HepG2 (cell line): ENCODE data around the gene DPT. TPM values are rescaled to one million over a fixed set of nuclear protein-coding genes. Genes with fewer than 3 reads are reported as not detected.

Experiments used
- BHLHE40 ChIP-seq: IDR thresholded peaks from 2 replicates; pipeline ENCODE4 v1.6.1; 2011; ENCODE audit warnings: low read length, improper control_type of control experiment
- DNMT3B ChIP-seq: conservative IDR thresholded peaks from 2 replicates; pipeline ENCODE4 v1.6.1; 2016; ENCODE audit warnings: missing biosample characterization, control low read depth
- FOXK1 ChIP-seq: sonication (generic); formaldehyde crosslinking; IDR thresholded peaks from 2 replicates; pipeline ENCODE4 v1.4.0; 2020; ENCODE audit warnings: low read depth, missing genetic modification reagents, borderline replicate concordance
- GTF3A ChIP-seq: sonication (generic); formaldehyde crosslinking; conservative IDR thresholded peaks from 2 replicates; pipeline ENCODE4 v1.4.0; 2020; ENCODE audit warnings: mild to moderate bottlenecking, missing genetic modification reagents
- GZF1 ChIP-seq: sonication (generic); formaldehyde crosslinking; IDR thresholded peaks from 2 replicates; pipeline ENCODE4 v1.5.1; 2020; ENCODE audit warnings: mild to moderate bottlenecking, missing genetic modification reagents
- JARID2 ChIP-seq: sonication (generic); formaldehyde crosslinking; IDR thresholded peaks from 2 replicates; pipeline ENCODE4 v1.8.1; 2023; ENCODE audit warnings: missing genetic modification reagents, inconsistent platforms; ENCODE audit not compliant: insufficient replicate concordance
- JUNB ChIP-seq: sonication (generic); formaldehyde crosslinking; IDR thresholded peaks from 2 replicates; pipeline ENCODE4 v1.8.0; 2022; ENCODE audit warnings: missing genetic modification reagents, mild to moderate bottlenecking, borderline replicate concordance
- MTA1 ChIP-seq: sonication (generic); formaldehyde crosslinking; IDR thresholded peaks from 2 replicates; pipeline ENCODE4 v1.4.0; 2020; ENCODE audit warnings: missing genetic modification reagents, mild to moderate bottlenecking, borderline replicate concordance
- PTBP1 ChIP-seq: fragments of 200-400 bp; formaldehyde crosslinking; IDR thresholded peaks from 2 replicates; pipeline ENCODE4 v1.6.1; 2018; ENCODE audit warnings: low read length, low read depth; ENCODE audit not compliant: poor library complexity, severe bottlenecking
- RAD51 ChIP-seq: fragments of 450-650 bp; IDR thresholded peaks from 2 replicates; pipeline ENCODE4 v1.6.1; 2016; ENCODE audit warnings: borderline replicate concordance
- TBX2 ChIP-seq: sonication (generic); formaldehyde crosslinking; IDR thresholded peaks from 2 replicates; pipeline ENCODE4 v1.5.0; 2020; ENCODE audit warnings: missing genetic modification reagents, mild to moderate bottlenecking, borderline replicate concordance
- ZFY ChIP-seq: sonication (generic); formaldehyde crosslinking; IDR thresholded peaks from 2 replicates; pipeline ENCODE4 v1.4.0; 2020; ENCODE audit warnings: missing genetic modification reagents
- ZKSCAN1 ChIP-seq: fragments of 150-350 bp; IDR thresholded peaks from 2 replicates; pipeline ENCODE4 v1.6.1; 2014; ENCODE audit warnings: low read length
- ZKSCAN8 ChIP-seq: IDR thresholded peaks from 2 replicates; pipeline ENCODE4 v1.6.1; 2016; ENCODE audit warnings: borderline replicate concordance, missing genetic modification reagents, missing compliant biosample characterization
- ZNF230 ChIP-seq: sonication (generic); formaldehyde crosslinking; IDR thresholded peaks from 2 replicates; pipeline ENCODE4 v1.4.0; 2020; ENCODE audit warnings: mild to moderate bottlenecking, missing genetic modification reagents
- ZNF251 ChIP-seq: sonication (generic); formaldehyde crosslinking; IDR thresholded peaks from 2 replicates; pipeline ENCODE4 v1.9.0; 2021; ENCODE audit warnings: mild to moderate bottlenecking, missing genetic modification reagents
- ZNF431 ChIP-seq: sonication (generic); formaldehyde crosslinking; IDR thresholded peaks from 2 replicates; pipeline ENCODE4 v1.9.0; 2022; ENCODE audit warnings: missing genetic modification reagents, low read depth, mild to moderate bottlenecking, borderline replicate concordance
- ZNF567 ChIP-seq: sonication (generic); formaldehyde crosslinking; IDR thresholded peaks from 2 replicates; pipeline ENCODE4 v1.8.1; 2023; ENCODE audit warnings: mild to moderate bottlenecking, missing genetic modification reagents, borderline replicate concordance
- ZNF75D ChIP-seq: sonication (generic); formaldehyde crosslinking; IDR thresholded peaks from 2 replicates; pipeline ENCODE4 v1.8.1; 2023; ENCODE audit warnings: missing genetic modification reagents, mild to moderate bottlenecking, borderline replicate concordance
- ZNF878 ChIP-seq: sonication (generic); formaldehyde crosslinking; IDR thresholded peaks from 2 replicates; pipeline ENCODE4 v1.8.1; 2023; ENCODE audit warnings: mild to moderate bottlenecking, missing genetic modification reagents, moderate library complexity
- polyA plus RNA-seq, 8 experiments: library from polyadenylated mRNA; depleted of rRNA in 3 of 8; stranded (reverse) in 7 of 8; unstranded in 1 of 8; fragments of >200 nt; fragmentation: Illumina TruSeq in 4 of 8; extraction: Trizol in 4 of 8; gene quantifications; 2 replicates each; pipeline versions ENCODE4 v1.2.1 to v1.2.3, GENCODE V29; 2011 to 2016; ENCODE audit warnings: low read depth in 4 of 8, missing spikeins in 1 of 8, mixed read lengths in 1 of 8; ENCODE audit not compliant: insufficient read depth in 1 of 8
- total RNA-seq, 5 experiments: library from RNA; depleted of rRNA; stranded (reverse); fragments of >200 nt; fragmentation: Illumina TruSeq; extraction: Trizol; gene quantifications; 2 replicates each; pipeline ENCODE4 v1.2.3, GENCODE V29; 2016; ENCODE audit warnings: low read depth in 1 of 5
- TF ChIP-seq, protein P1 (sequence below): sonication (generic); formaldehyde crosslinking; IDR thresholded peaks from 2 replicates; pipeline ENCODE4 v1.4.0; 2020; ENCODE audit warnings: mild to moderate bottlenecking, low read depth, missing genetic modification reagents
- TF ChIP-seq, protein P2 (sequence below): sonication (generic); formaldehyde crosslinking; IDR thresholded peaks from 2 replicates; pipeline ENCODE4 v1.5.1; 2020; ENCODE audit warnings: missing genetic modification reagents, mild to moderate bottlenecking, borderline replicate concordance
- TF ChIP-seq, protein P3 (sequence below): sonication (generic); formaldehyde crosslinking; IDR thresholded peaks from 2 replicates; pipeline ENCODE4 v1.5.0; 2020; ENCODE audit warnings: mild to moderate bottlenecking, missing genetic modification reagents
- TF ChIP-seq, protein P4 (sequence below): conservative IDR thresholded peaks from 2 replicates; pipeline ENCODE4 v1.6.1; 2018; ENCODE audit warnings: missing genetic modification reagents

The DPT gene
- total and polyA plus RNA-seq, 2 of the 13 experiments (the other 11 are each of a cell fraction or from before 2014, with no cell fraction given), result 0.04 TPM; not detected in 1

DNA sequence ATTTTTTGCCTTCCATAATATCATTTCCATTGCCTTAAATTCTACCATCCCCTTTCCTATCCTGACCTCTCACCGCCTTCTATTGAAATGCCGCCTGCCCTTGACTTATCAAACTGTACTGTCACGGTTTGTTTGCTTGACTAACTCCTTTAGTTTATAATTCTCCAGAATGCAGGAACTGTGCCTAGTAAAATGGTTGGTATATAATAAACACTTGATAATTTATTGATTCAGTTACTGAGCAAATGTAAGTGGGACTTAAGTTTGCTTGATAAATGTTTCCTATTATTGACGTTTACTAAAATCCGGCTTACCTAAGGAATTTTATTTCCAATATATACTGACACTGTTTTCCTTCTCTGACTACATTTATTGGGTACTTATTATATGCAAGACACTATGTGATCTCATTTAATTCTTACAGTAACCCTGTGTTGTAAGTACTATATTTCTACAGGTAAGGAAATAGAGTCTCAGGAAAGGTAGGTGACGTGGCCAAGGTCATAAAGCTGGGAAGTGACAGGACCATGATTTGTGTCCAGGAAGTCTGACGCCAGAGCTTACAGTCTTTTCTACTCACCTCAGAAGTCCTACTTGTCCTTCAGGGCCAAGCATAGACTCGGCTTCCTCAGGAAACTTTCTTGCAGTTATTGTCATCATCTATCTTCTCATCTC is 35.7 kb downstream of the DPT start (continued):
- no peak for TF ChIP-seq ZNF878 (CRISPR knock-in tag)
- TF ChIP-seq GZF1 (CRISPR knock-in tag), result no peak
- TF ChIP-seq GTF3A, result no peak
- TF ChIP-seq RAD51, result no peak
- no peak for TF ChIP-seq TBX2 (CRISPR knock-in tag)
- TF ChIP-seq ZNF431 (CRISPR knock-in tag), result no peak
- no peak for TF ChIP-seq ZNF75D
- TF ChIP-seq PTBP1, result no peak
- no peak for TF ChIP-seq ZKSCAN1
- TF ChIP-seq, protein P1, sequence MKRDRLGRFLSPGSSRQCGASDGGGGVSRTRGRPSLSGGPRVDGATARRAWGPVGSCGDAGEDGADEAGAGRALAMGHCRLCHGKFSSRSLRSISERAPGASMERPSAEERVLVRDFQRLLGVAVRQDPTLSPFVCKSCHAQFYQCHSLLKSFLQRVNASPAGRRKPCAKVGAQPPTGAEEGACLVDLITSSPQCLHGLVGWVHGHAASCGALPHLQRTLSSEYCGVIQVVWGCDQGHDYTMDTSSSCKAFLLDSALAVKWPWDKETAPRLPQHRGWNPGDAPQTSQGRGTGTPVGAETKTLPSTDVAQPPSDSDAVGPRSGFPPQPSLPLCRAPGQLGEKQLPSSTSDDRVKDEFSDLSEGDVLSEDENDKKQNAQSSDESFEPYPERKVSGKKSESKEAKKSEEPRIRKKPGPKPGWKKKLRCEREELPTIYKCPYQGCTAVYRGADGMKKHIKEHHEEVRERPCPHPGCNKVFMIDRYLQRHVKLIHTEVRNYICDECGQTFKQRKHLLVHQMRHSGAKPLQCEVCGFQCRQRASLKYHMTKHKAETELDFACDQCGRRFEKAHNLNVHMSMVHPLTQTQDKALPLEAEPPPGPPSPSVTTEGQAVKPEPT (CRISPR knock-in tag), result no peak
- no peak for TF ChIP-seq DNMT3B (CRISPR knock-in tag)
- TF ChIP-seq, protein P2, sequence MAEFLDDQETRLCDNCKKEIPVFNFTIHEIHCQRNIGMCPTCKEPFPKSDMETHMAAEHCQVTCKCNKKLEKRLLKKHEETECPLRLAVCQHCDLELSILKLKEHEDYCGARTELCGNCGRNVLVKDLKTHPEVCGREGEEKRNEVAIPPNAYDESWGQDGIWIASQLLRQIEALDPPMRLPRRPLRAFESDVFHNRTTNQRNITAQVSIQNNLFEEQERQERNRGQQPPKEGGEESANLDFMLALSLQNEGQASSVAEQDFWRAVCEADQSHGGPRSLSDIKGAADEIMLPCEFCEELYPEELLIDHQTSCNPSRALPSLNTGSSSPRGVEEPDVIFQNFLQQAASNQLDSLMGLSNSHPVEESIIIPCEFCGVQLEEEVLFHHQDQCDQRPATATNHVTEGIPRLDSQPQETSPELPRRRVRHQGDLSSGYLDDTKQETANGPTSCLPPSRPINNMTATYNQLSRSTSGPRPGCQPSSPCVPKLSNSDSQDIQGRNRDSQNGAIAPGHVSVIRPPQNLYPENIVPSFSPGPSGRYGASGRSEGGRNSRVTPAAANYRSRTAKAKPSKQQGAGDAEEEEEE (CRISPR knock-in tag), result no peak
- TF ChIP-seq ZFY (CRISPR knock-in tag), result no peak
- TF ChIP-seq ZNF567, result no peak
- no peak for TF ChIP-seq JARID2
- no peak for TF ChIP-seq MTA1 (CRISPR knock-in tag)
- TF ChIP-seq ZKSCAN8 (CRISPR knock-in tag), result no peak
- no peak for TF ChIP-seq JUNB (CRISPR knock-in tag)
- TF ChIP-seq, protein P3, sequence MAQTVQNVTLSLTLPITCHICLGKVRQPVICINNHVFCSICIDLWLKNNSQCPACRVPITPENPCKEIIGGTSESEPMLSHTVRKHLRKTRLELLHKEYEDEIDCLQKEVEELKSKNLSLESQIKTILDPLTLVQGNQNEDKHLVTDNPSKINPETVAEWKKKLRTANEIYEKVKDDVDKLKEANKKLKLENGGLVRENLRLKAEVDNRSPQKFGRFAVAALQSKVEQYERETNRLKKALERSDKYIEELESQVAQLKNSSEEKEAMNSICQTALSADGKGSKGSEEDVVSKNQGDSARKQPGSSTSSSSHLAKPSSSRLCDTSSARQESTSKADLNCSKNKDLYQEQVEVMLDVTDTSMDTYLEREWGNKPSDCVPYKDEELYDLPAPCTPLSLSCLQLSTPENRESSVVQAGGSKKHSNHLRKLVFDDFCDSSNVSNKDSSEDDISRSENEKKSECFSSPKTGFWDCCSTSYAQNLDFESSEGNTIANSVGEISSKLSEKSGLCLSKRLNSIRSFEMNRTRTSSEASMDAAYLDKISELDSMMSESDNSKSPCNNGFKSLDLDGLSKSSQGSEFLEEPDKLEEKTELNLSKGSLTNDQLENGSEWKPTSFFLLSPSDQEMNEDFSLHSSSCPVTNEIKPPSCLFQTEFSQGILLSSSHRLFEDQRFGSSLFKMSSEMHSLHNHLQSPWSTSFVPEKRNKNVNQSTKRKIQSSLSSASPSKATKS (CRISPR knock-in tag), result no peak
- no peak for TF ChIP-seq BHLHE40
- no peak for TF ChIP-seq ZNF230 (CRISPR knock-in tag)
- TF ChIP-seq, protein P4, sequence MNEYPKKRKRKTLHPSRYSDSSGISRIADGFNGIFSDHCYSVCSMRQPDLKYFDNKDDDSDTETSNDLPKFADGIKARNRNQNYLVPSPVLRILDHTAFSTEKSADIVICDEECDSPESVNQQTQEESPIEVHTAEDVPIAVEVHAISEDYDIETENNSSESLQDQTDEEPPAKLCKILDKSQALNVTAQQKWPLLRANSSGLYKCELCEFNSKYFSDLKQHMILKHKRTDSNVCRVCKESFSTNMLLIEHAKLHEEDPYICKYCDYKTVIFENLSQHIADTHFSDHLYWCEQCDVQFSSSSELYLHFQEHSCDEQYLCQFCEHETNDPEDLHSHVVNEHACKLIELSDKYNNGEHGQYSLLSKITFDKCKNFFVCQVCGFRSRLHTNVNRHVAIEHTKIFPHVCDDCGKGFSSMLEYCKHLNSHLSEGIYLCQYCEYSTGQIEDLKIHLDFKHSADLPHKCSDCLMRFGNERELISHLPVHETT (CRISPR knock-in tag), result no peak
- no peak for TF ChIP-seq FOXK1
- no peak for TF ChIP-seq ZNF251
